NCI-H69 (cell line): ENCODE results near the gene EPOP.
"Not testable (repeated sequence)": the region's sequence is repeated elsewhere in the genome, so short reads cannot be mapped to it uniquely, and the experiment has no call there.

Experiments used
- DNase-seq: peaks from one replicate; lab custom pipeline; 2025; lab: John Stamatoyannopoulos, UW

Gene EPOP

GRCh38 chr17:38673707-38674013 lies 1.1 kb downstream of the EPOP start:
- no peak for DNase-seq

DNA sequence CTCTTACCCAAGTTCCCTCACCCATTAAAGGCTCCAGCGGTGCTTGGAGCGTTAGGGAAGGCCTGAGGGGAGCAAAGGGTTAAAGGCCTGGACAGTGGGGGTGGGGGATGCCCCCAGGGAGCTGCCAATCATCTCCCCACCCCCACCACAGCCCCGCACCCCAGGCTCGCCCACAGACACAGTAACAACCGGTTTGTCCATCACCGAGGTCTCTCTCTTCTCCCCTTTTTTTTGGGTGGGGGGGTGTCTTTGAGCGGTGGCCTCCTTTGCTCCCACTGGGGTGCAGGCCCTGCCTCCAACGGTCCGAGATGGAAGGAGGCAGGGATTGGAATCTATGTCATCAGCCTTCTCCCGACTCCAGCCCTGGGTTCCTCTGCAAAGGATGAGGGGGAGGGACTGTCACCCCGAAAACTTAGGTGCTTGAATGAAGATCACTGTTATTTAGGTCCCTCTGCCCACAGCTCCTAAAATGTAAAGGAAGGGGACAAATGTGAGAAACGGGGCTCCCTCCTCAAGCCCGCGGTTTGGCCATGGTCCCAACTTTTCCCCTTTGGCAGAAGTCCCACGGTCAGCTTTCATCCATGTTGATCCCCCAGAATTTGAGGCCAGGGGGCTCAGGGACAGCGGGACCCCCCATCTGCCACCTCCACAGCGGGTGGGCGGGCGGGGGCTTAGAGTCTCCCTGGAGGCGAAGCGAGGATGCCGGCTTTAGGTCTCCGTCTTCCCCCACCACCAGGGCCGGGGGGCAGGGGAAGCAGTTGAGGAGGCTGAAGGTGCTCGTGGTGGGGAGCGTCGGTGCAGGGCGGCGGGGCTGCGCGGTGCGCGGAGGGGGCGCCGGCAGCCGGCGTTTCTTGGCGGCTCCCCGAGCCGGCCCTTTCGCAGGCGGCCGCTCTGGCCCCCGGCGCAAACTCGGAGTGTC lies 1.7 kb downstream of the EPOP start:
- peak; percentile 36 for DNase-seq

DNA sequence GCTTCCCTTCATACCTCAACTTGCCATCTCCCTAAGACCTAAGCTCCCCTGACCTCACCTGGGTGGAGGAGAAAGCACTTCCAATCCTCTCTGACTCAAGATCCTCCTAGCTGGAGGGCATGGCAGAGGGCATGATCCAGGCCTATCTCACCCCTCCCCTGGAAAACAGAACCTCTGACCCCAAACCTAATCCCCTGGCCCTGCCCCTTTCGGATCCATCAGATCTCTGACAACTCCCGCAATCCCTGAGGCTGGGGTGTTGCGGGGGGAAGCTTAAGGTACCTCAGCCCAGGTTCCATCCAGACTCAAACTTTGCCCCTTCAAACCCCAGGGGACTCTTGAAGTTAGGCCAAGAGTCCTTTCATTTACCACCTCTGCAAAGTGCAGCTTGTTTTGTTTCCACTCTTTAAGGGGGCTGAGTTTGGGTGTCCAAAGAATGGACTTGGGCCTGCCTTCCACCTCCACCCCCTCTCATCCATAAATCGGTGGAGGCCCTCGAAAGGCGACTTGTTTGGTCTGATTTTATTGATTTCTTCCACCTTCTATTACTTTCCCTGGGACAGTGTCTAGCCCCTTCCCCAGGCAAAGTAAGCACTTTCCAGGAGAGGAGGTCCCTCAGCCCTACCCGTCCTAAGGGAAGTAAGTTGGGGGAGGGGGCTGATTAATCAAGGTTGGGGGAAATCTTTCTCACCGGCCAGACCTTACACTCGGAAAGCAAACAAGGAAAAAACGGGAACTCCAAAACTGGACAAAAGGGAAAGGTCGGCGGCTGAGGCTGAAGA lies 2.6 kb downstream of the EPOP start:
- DNase-seq: no peak

DNA sequence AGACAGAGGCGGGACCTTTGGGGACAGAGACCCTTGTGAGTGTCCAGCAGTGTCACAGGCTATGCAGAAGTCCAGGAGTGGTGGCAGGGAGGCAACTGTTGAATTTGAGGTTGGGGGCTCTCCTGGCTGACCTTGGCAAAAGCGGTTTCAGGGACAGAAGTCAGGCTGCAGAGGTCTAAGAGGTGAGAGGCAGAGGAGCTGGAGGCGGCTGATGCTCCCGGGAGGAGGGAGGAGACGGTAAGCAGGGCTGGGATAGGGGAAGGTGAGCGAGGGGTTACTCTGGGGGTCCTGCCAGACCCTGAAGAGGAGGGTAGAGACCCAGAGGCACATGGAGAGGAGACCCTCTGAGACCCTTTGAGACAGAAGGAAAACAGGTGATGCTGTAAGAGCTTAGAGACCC lies 5.2 kb downstream of the EPOP start:
- no peak for DNase-seq

- no peak for DNase-seq
Observed at GRCh38 chr17:38667787-38668122, 7.0 kb downstream of the EPOP start.

DNA sequence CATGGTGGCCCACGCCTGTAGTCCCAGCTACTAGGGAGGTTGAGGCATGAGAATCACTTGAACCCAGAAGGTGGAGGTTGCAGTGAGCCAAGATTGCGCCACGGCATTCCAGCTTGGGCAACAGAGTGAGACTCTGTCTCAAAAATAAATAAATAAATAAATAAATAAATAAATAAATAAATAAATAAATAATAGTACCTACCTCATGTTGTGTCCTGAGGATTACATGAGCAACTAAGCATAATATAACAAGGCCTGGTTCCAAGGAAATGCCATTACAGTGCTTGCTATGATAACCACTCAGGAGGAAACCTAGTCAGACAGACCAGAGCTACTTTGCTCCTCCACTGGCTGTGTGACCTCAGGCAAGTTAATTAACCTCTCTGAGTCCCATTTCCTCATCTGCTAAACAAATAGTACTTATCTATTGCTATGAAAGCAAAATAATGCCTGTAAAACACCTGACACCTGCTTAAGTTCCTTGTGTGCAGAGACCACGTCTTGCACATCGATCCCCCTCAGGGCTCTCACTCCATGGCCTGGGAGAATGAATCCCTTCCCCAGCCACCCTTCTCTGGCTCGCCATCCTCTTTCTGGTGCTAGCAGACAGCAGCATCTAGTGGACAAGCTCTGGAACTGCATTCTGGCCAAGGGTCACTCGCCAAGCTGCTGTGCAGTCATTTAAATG lies 7.5 kb downstream of the EPOP start:
- peak; percentile 86 for DNase-seq

GRCh38 chr17:38663964-38664644 lies 10.7 kb downstream of the EPOP start:
- no peak for DNase-seq

- DNase-seq: peak; percentile 92
Observed at GRCh38 chr17:38663125-38663751, 11.5 kb downstream of the EPOP start.

GRCh38 chr17:38660097-38661025 lies 14.4 kb downstream of the EPOP start:
- no peak for DNase-seq

GRCh38 chr17:38659415-38659814 lies 15.3 kb downstream of the EPOP start:
- no peak for DNase-seq

- no peak for DNase-seq
Observed at GRCh38 chr17:38658741-38659345, 15.9 kb downstream of the EPOP start.

DNA sequence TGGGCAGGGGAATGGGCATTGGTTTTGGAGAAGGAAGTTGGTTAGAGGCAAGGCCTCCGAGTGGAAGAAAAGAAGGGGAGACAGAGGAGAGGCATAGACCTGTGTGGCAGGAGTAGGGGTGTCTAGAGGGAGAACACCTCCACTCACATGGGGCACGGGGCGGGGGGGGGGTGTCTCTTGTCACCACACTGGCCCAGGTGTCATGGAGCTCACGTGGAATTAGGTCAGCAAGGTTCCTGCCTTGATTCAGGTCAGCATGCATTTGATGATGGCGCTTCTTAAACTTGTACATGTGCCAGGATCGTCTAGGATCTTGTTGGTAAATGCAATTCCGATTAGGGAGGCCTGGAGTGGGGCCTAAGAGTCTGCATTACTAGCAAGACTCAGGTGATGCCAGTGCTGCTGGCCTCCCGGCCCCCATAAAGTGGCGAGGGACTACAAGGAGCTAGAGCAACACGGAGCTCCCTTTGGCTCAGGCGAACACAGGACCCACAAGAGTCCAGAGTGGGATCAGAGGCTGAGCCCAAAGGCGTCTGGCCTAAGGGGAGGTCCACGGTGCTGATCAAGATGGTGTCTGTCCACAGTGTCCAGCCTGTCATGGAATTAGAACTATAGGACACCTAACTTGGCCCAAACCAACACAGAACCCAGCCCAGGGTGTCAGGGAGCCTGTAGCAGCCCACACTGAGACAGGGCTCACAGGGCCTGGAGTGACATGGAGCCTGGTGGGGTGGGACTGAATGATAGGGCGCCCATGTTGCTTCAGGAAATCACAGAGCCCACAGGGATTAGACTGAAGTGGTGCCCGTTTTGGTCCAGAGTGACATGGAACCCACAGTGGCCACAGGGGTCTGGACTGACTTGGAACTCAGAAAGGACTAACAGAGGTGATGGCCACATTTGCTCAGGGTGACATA lies 16.7 kb downstream of the EPOP start:
- no peak for DNase-seq

- no peak for DNase-seq
Observed at GRCh38 chr17:38656959-38657823, 17.6 kb downstream of the EPOP start.

DNA sequence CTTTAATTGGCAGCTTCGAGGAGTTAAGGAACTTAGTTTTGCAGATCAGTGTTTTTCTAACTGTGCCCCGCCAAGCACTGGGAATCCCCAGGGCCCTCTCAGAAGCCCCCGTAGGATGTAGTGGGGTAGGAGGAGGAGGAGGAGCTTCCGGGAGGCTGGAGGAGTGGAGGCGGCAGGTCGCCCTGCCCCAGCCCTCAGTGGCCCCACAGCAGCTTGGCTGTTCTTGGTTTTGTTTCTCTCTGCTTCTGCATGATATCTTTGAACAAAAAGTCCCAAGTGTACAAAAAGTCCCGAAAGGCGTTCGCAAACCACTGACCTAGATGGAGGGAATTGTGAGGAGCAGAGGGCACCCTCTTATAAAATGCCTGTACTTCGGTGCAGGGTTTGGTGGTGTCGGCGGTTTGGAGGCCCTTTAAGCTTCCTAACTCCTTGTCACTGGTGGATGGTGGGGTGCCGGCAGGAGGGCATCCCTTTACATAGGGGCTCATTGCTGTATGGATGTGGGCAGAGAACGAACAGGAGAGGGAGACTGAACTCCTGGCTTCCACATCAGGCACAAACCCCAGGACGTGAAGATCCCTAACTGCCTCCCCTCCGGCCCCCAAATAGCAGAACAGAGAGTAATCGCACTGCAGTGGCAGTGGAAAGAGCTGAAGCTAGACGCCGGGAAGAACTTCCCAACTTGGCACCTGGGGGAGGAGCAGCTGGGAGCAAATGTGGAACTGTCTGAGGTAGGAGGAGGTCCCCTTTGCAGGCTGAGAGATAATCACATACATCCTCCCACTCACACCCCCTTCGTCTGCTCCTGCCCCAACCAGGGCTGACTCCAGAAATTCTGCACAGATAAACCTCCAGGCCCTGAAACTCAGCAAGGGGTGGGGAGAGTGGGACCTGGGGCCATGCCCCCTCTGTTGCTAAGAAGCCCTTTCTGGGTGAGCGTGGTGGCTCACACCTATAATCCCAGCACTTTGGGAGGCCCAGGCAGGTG lies 20.1 kb downstream of the EPOP start:
- DNase-seq: no peak

- DNase-seq: no peak
Observed at GRCh38 chr17:38653679-38654078, 21.1 kb downstream of the EPOP start.

GRCh38 chr17:38653230-38653629 lies 21.5 kb downstream of the EPOP start:
- DNase-seq: no peak

DNA sequence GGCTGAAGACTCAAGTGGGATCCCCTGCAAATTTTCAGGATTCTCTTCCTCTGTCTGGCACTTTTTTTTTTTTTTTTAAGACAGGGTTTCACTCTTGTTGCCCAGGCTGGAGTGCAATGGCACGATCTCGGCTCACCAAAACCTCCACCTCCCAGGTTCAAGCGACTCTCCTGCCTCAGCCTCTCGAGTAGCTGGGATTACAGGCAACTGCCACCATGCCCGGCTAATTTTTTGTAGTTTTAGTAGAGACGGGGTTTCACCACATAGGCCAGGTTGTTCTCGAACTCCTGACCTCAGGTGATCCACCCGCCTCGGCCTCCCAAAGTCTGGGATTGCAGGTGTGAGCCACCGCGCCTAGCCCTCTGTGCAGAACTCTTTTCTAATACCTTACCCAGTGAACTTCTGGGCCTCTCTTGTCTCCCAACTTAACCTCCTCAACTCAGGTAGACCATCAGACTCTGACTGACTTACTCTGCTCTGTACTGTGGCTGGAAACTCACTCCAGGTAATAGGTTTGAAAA lies 24.0 kb downstream of the EPOP start:
- DNase-seq: not testable (repeated sequence)
